Breast epithelium (tissue), 4 donors: ENCODE measurements around the gene ANKRD13D. TPM values are rescaled to one million over a fixed set of nuclear protein-coding genes. Genes with fewer than 3 reads are reported as not detected.
A peak's percentile ranks its signal among the peaks of the same experiment; 100 is the strongest.

Source experiments
- DNase-seq, 2 donors: peaks; one replicate each; pipeline ENCODE4 v3.0.0-alpha.2; 2019; ENCODE audit warnings: low spot score in 2 of 2
- H3K27ac ChIP-seq, 2 donors: fragments of 200-600 bp; sonication (generic) in 1 of 2; one replicate each; pipeline ENCODE4 v1.5.1; 2016 to 2019; ENCODE audit warnings: mild to moderate bottlenecking in 1 of 2
- H3K27me3 ChIP-seq, 2 donors: fragments of 200-600 bp; sonication (generic) in 1 of 2; one replicate each; pipeline versions ENCODE4 v1.5.1 to v1.6.0; 2017 to 2019; ENCODE audit warnings: control low read depth in 1 of 2, mild to moderate bottlenecking in 1 of 2
- H3K36me3 ChIP-seq: fragments of 200-600 bp; one replicate; pipeline ENCODE4 v1.5.1; 2019
- H3K4me1 ChIP-seq, 2 donors: fragments of 200-600 bp; sonication (generic); one replicate each; pipeline ENCODE4 v1.5.1; 2016 to 2019; ENCODE audit warnings: control low read depth in 1 of 2
- H3K4me3 ChIP-seq, 3 donors: fragments of 200-600 bp; sonication (generic); 1 replicate in 2 of 3; 2 replicates in 1 of 3; pipeline ENCODE4 v1.5.1; 2016 to 2019; ENCODE audit warnings: mild to moderate bottlenecking in 3 of 3, moderate library complexity in 2 of 3
- H3K9me3 ChIP-seq, 2 donors: fragments of 200-600 bp; sonication (generic) in 1 of 2; one replicate each; pipeline ENCODE4 v1.5.1; 2016 to 2019; ENCODE audit warnings: control low read depth in 1 of 2
- CTCF ChIP-seq, 3 donors: fragments of 450-650 bp; IDR thresholded peaks; one replicate each; pipeline ENCODE4 v1.5.1; 2016 to 2017; ENCODE audit warnings: antibody characterized with exemption in 3 of 3, mild to moderate bottlenecking in 3 of 3, moderate library complexity in 3 of 3
- POLR2A ChIP-seq: fragments of 450-650 bp; IDR thresholded peaks from one replicate; pipeline ENCODE4 v1.6.1; 2016; ENCODE audit warnings: antibody characterized with exemption, mild to moderate bottlenecking, moderate library complexity
- POLR2AphosphoS5 ChIP-seq, 3 donors: sonication (generic); formaldehyde crosslinking; IDR thresholded peaks; one replicate each; pipeline ENCODE4 v1.6.1; 2017; ENCODE audit warnings: antibody characterized with exemption in 3 of 3
- intact Hi-C: fragments of 100-400 bp; cut with DNase I; formaldehyde crosslinking; loops from one replicate; pipeline ENCODE4 v1.15.1; 2023; ENCODE audit warnings: low total_unique reads
- total RNA-seq, 3 donors: library from RNA; depleted of rRNA; stranded (reverse); fragments of >200 nt; gene quantifications; one replicate each; pipeline ENCODE4 v1.1.0, GENCODE V29; 2016

The ANKRD13D gene
- total RNA-seq, 3 donors from 2014 or later, result 23.7 to 51.8 (median 40.7) TPM

GRCh38 chr11:67345247-67345919 lies 56.3 kb downstream of the ANKRD13D start:
- intact Hi-C loops, result no loop called here
- DNase-seq, result no peak
- Histone ChIP-seq H3K27me3 (no peaks in the 10 kb centered on the region), H3K4me3 (no peak overlapping the region), H3K36me3 (no peaks in the 10 kb centered on the region), H3K27ac (peak overlapping the region; percentile 76 to 81), H3K9me3 (no peaks in the 10 kb centered on the region), H3K4me1 (no peaks in the 10 kb centered on the region)
- TF ChIP-seq POLR2A (no peak), CTCF (IDR thresholded peaks at IDR 0.05) (no peak), POLR2AphosphoS5 (IDR thresholded peaks at IDR 0.05) (no peak)

- peak overlapping the region; percentile 76 to 81 for H3K27ac ChIP-seq
- no peaks in the 10 kb centered on the region for H3K9me3 ChIP-seq
- H3K4me1 ChIP-seq, result no peaks in the 10 kb centered on the region
- intact Hi-C loops, result no loop called here
- TF ChIP-seq POLR2AphosphoS5 (IDR thresholded peaks at IDR 0.05) (no peak), POLR2A (no peak), CTCF (IDR thresholded peaks at IDR 0.05) (peak; percentile 14 to 63 (median 48))
- no peaks in the 10 kb centered on the region for H3K36me3 ChIP-seq
- DNase-seq, result no peak
- no peak overlapping the region for H3K4me3 ChIP-seq
- no peaks in the 10 kb centered on the region for H3K27me3 ChIP-seq
Measured at GRCh38 chr11:67345920-67346819, 57.1 kb downstream of the ANKRD13D start.

- H3K4me3 ChIP-seq, result no peak overlapping the region
- H3K27ac ChIP-seq, result peak overlapping the region; percentile 17 to 22
- H3K27me3 ChIP-seq, result no peaks in the 10 kb centered on the region
- no peak for DNase-seq
- H3K36me3 ChIP-seq, result no peaks in the 10 kb centered on the region
- no peak for TF ChIP-seq POLR2AphosphoS5 (IDR thresholded peaks at IDR 0.05)
- no peaks in the 10 kb centered on the region for H3K9me3 ChIP-seq
- H3K4me1 ChIP-seq, result peaks cover 4 to 15% of the 10 kb centered on the region in 2 donors
- intact Hi-C loops, result no loop called here
Measured at GRCh38 chr11:67347964-67348749, 59.1 kb downstream of the ANKRD13D start.

DNA sequence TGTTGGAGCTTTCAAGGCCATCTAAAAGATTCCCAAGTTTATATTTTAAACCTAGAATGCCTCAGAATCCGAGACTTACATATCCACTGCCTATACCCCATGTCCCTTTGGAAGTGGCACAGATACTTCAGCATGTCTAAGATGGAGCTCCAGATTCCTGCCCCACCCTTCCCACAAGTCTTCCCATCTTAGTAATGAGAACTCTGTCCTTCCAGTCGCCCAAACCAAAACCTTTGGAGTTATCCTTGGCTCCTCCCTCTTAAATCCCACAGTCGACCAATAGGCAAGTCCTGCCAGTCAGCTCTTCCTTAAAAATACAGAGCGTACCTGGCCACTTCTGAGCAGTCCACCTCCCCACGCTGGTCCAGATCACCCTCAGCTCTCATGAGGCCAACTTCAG lies 59.9 kb downstream of the ANKRD13D start:
- TF ChIP-seq POLR2AphosphoS5 (IDR thresholded peaks at IDR 0.05) (no peak), CTCF (IDR thresholded peaks at IDR 0.05) (no peak), POLR2A (no peak)
- Histone ChIP-seq H3K27me3 (no peaks in the 10 kb centered on the region), H3K4me3 (no peak overlapping the region), H3K4me1 (peaks cover 4 to 15% of the 10 kb centered on the region in 2 donors), H3K27ac (peak overlapping the region; percentile 8 to 17), H3K9me3 (no peaks in the 10 kb centered on the region), H3K36me3 (no peaks in the 10 kb centered on the region)
- DNase-seq, result no peak
- intact Hi-C loops, result no loop called here

DNA sequence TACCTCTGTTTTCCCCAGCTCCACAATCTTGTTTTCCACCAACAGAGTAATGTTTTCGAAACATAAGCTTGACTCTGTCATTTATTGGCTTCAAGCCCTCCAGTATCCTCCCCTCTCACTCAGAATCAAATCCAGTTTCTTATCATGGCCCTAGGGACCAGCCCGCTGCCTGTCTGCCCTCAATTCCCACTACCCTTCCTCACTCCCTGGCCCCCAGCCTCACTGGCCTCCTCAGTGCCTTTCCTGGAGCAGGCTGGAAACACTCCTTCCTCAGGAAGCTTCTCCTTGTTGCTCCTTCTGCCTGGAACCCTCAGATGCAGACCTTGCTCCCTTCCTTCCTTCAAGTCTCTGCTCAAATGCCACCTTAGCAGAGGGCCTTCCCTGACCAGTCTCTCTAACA lies 60.4 kb downstream of the ANKRD13D start:
- H3K4me3 ChIP-seq, result no peak overlapping the region
- DNase-seq, result no peak
- H3K36me3 ChIP-seq, result no peaks in the 10 kb centered on the region
- H3K9me3 ChIP-seq, result no peaks in the 10 kb centered on the region
- intact Hi-C loops, result no loop called here
- peak overlapping the region; percentile 8 to 17 for H3K27ac ChIP-seq
- TF ChIP-seq POLR2AphosphoS5 (IDR thresholded peaks at IDR 0.05) (no peak), CTCF (IDR thresholded peaks at IDR 0.05) (no peak)
- no peaks in the 10 kb centered on the region for H3K27me3 ChIP-seq
- peaks cover 4 to 19% of the 10 kb centered on the region in 2 donors for H3K4me1 ChIP-seq
